GM18526 (cell line): ENCODE results near the gene TPPP.
"Not testable (repeated sequence)": the region's sequence is repeated elsewhere in the genome, so short reads cannot be mapped to it uniquely, and the experiment has no call there.

Experiments used
- POLR2A ChIP-seq: IDR thresholded peaks from 3 replicates; pipeline ENCODE4 v1.6.1; 2011; ENCODE audit not compliant: insufficient read length; ENCODE audit errors: extremely low read depth

TPPP gene

DNA sequence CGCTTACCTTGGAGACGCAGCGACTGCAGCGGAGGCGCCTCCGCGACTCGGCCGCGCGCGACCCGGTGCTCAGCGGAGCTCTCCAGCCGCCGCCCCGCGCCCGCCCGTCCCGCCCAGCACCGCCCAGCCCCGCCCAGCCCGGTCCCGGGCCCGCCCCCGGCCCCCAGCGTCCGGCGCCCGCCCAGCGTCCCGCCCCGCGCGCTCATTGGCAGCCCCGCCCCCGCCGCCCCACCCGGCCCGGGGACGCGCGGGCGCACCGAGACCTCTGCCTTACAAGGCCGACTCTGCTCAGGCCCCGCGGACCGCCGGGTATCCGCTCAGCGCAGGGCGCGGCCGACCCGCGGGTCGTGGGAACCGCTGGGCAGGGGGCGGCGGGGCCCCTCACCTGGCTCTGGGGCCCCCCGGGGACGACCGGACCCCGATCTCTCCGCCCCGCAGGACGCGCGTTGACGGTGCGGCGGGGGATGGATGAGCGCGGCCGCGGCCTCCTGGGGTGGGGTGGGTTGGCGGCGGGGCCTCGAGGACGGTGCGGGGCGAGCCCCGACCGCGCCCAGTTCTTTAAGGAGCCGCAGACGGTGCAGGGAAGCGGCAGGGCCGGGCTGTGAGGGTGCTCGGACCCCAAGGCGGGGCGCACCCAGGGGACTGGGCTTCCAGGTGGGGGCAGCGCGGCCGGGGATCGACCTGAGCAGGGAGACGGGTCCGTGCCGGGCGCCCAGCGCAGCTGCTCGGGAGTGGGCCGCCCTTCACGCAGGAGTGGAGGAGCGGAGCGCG, at the start of gene TPPP:
Gene TPPP, minus strand, starts transcription at position 82 of the 771 bp plus-strand sequence. CDS start 15,292 bp downstream, outside the sequence.
- TF ChIP-seq POLR2A = not testable (repeated sequence)

GRCh38 chr5:717143-717542, 24.0 kb upstream of the TPPP start:
- no peak for TF ChIP-seq POLR2A

GRCh38 chr5:691817-692528, 1.2 kb downstream of the TPPP start:
- TF ChIP-seq POLR2A = no peak

- TF ChIP-seq POLR2A = no peak
Observed at GRCh38 chr5:685262-686171, 7.6 kb downstream of the TPPP start.

DNA sequence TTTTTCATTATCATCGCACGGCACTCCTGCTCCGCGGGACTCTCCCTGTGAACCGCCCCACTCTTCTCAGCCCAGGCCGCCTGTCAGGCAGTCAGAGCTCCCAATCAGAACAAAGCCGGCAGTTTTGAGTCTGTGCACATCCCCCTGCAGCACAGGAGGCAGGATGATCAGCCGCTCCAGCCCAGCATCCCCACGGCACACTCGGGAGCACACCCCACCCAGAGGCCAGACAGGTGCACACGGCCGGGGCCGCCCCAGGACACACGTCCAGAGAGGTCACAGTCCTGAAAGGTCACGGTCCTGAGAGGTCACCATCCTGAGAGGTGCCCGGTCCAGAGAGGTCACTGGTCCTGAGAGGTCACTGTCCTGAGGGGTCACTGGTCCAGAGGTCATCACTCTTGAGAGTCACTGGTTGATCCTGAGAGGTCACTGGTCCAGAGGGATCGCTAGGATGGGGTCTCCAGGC, 8.4 kb downstream of the TPPP start:
- no peak for TF ChIP-seq POLR2A

- TF ChIP-seq POLR2A = no peak
Observed at GRCh38 chr5:683551-684481, 9.3 kb downstream of the TPPP start.

- TF ChIP-seq POLR2A = no peak
Observed at GRCh38 chr5:677131-678101, 15.7 kb downstream of the TPPP start.

DNA sequence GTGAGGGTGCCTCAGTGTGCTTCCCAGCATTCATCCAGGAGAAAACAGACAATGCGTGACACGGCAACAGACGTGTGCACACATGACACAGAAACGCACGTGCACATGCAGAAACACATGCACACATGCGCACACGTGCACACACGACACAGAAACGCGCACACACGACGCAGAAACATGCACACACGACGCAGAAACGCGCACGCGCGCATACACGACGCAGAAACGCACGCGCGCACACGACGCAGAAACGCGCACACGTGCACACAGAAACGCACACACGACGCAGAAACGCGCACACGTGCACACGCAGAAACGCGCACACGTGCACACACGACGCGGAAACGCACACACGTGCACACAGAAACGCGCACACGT, 16.5 kb downstream of the TPPP start:
- no peak for TF ChIP-seq POLR2A

DNA sequence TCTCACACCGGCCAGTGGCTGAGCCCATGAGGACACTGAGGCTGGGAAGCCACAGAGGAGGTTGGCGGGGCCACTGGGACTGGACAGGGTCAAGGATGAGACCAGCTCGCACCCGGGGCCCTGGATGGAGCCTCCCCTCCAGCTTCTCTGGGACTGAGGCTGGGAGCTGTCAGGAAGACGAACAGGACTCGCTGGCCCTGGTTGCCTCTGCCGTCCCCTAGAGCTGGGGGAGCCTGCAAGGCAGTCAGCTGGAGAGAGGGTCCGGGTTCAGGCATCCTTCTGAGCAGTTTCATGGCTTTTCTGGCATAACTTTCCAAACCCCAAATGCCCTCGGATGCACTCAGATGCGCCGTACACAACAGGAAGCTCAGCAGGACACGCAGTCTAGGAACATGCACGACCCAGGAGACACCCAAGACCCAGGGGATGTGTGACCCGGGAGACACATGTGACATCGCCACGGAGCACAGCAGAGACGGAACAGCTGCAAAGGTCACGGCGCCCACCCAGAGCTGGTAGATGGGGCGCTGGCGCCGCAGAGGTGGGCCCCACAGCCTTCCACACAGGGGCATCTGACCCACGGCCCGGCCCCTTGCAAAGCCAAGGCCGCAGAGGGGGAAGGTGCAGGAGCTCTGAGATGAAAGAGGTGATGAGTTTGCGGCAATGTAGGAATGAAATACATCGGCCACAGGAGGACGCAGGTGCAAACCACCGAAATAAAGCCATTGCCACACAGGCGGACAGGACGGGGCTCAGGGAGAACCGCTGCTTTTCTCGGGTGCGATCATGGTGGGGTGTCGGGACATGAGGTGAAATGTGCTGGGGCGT, 17.1 kb downstream of the TPPP start:
- TF ChIP-seq POLR2A = no peak

GRCh38 chr5:675111-675870, 17.9 kb downstream of the TPPP start:
- no peak for TF ChIP-seq POLR2A

DNA sequence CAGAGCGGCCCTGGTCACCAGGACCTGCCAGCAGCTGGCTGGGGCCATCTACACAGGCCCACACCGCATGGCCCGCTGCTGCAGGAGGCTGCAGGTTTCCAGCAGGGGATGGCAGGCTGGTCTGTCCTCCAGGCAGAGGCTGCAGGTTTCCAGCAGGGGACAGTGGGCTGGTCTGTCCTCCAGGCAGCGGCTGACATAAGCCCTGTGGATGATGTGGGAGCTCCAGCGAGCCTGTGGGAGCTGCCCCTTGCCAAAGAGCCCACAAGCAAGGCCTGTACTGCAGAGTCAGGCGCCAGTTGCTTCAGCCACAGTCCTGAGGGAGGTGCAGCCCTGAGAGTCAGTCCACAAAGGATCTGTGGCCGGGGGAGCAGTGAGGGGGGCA, 18.5 kb downstream of the TPPP start:
- TF ChIP-seq POLR2A = no peak
